Hepatocyte (in vitro differentiated cells): Measurements from ENCODE around the gene SCN2A. TPM values are rescaled to one million over a fixed set of nuclear protein-coding genes. Genes with fewer than 3 reads are reported as not detected.

Experiments
- DNase-seq: peaks from one replicate; pipeline ENCODE4 v3.0.0-alpha.2; 2016; ENCODE audit warnings: low spot score
- H2AFZ ChIP-seq: fragments of 200-600 bp; sonication (generic); 2 replicates; pipeline ENCODE4 v1.6.0; 2016; ENCODE audit warnings: antibody characterized with exemption, mild to moderate bottlenecking
- H3K27ac ChIP-seq: fragments of 200-600 bp; sonication (generic); 2 replicates; pipeline ENCODE4 v1.5.1; 2016; ENCODE audit warnings: mild to moderate bottlenecking
- H3K27me3 ChIP-seq: fragments of 200-600 bp; sonication (generic); 2 replicates; pipeline ENCODE4 v1.6.1; 2016
- H3K36me3 ChIP-seq: fragments of 200-600 bp; sonication (generic); replicated peaks from 2 replicates; pipeline ENCODE4 v1.5.1; 2016; ENCODE audit warnings: low read depth; ENCODE audit not compliant: insufficient read depth
- H3K4me1 ChIP-seq: fragments of 200-600 bp; sonication (generic); 2 replicates; pipeline ENCODE4 v1.5.1; 2016; ENCODE audit warnings: mild to moderate bottlenecking, moderate library complexity; ENCODE audit not compliant: insufficient read depth
- H3K4me2 ChIP-seq: fragments of 200-600 bp; sonication (generic); 2 replicates; pipeline ENCODE4 v1.6.0; 2016
- H3K4me3 ChIP-seq: fragments of 200-600 bp; sonication (generic); 2 replicates; pipeline ENCODE4 v1.5.1; 2016; ENCODE audit warnings: mild to moderate bottlenecking
- H3K79me2 ChIP-seq: fragments of 200-600 bp; sonication (generic); 2 replicates; pipeline ENCODE4 v1.6.0; 2017; ENCODE audit warnings: mild to moderate bottlenecking
- H3K9me2 ChIP-seq: fragments of 200-600 bp; sonication (generic); replicated peaks from 2 replicates; pipeline ENCODE4 v1.6.0; 2017; ENCODE audit warnings: mild to moderate bottlenecking; ENCODE audit not compliant: insufficient read depth
- H3K9me3 ChIP-seq: fragments of 200-600 bp; sonication (generic); 2 replicates; pipeline ENCODE4 v1.5.1; 2016; ENCODE audit warnings: low read depth, mild to moderate bottlenecking
- H4K20me1 ChIP-seq: fragments of 200-600 bp; sonication (generic); 2 replicates; pipeline ENCODE4 v1.6.0; 2016; ENCODE audit warnings: mild to moderate bottlenecking; ENCODE audit not compliant: insufficient read depth, poor library complexity, severe bottlenecking
- EZH2 ChIP-seq: fragments of 200-600 bp; sonication (generic); IDR thresholded peaks from 2 replicates; pipeline ENCODE4 v1.6.1; 2016; ENCODE audit warnings: antibody characterized with exemption, mild to moderate bottlenecking, borderline replicate concordance
- EZH2phosphoT487 ChIP-seq: fragments of 200-600 bp; sonication (generic); IDR thresholded peaks from one replicate; pipeline ENCODE4 v1.6.1; 2018; ENCODE audit warnings: antibody characterized with exemption, mild to moderate bottlenecking, low read depth, moderate library complexity; ENCODE audit not compliant: unreplicated experiment, severe bottlenecking
- WGBS: methylation state at CpG from one replicate; pipeline ENCODE4 v1.1.6; 2016; ENCODE audit warnings: low lambda C conversion rate; ENCODE audit errors: missing lambda C conversion rate; 5-methylcytosine and 5-hydroxymethylcytosine counted together
- polyA plus RNA-seq: library from polyadenylated mRNA; unstranded; fragments of >200 nt; fragmentation: Nextera tagmentation; extraction: Ambion mirVana; gene quantifications from 2 replicates; pipeline ENCODE4 v1.2.1, GENCODE V29; 2016
- total RNA-seq: library from RNA; depleted of rRNA; stranded (reverse); fragments of >200 nt; gene quantifications from 2 replicates; pipeline ENCODE4 v1.2.3, GENCODE V29; 2014
- TF ChIP-seq, protein P1 (sequence below): fragments of 200-600 bp; sonication (generic); IDR thresholded peaks from 2 replicates; pipeline ENCODE4 v1.5.1; 2016; ENCODE audit warnings: antibody characterized with exemption, mild to moderate bottlenecking; ENCODE audit not compliant: poor library complexity

Gene SCN2A
- total and polyA plus RNA-seq, 2 experiments from 2014 or later = 0.86 to 2.9 TPM

DNA sequence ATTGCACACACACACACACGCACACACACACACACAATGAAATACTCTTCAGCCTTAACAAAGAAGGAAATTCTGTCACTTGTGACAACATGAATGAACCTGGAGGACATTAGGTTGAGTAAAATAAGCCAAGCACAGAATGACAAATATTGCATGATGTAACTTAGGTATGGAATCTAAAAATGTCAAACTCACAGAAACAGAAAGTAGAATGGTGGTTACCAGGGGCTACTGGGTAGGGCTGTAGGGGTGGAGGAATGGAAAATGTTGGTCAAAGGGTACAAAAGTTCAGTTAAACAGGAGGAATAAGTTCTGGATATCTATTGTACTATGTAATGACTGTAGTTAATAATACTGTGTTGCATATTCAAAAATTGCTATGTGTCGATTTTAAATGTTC is 29.5 kb downstream of the SCN2A start:
- Histone ChIP-seq H4K20me1 (no peaks in the 10 kb centered on the region), H3K4me2 (no peak overlapping the region), H3K36me3 (no peaks in the 10 kb centered on the region), H2AFZ (no peak overlapping the region), H3K4me3 (no peak overlapping the region), H3K9me2 (no peaks in the 10 kb centered on the region), H3K79me2 (no peaks in the 10 kb centered on the region), H3K27me3 (no peaks in the 10 kb centered on the region), H3K4me1 (no peaks in the 10 kb centered on the region), H3K9me3 (no peaks in the 10 kb centered on the region), H3K27ac (no peak overlapping the region)
- TF ChIP-seq, protein P1, sequence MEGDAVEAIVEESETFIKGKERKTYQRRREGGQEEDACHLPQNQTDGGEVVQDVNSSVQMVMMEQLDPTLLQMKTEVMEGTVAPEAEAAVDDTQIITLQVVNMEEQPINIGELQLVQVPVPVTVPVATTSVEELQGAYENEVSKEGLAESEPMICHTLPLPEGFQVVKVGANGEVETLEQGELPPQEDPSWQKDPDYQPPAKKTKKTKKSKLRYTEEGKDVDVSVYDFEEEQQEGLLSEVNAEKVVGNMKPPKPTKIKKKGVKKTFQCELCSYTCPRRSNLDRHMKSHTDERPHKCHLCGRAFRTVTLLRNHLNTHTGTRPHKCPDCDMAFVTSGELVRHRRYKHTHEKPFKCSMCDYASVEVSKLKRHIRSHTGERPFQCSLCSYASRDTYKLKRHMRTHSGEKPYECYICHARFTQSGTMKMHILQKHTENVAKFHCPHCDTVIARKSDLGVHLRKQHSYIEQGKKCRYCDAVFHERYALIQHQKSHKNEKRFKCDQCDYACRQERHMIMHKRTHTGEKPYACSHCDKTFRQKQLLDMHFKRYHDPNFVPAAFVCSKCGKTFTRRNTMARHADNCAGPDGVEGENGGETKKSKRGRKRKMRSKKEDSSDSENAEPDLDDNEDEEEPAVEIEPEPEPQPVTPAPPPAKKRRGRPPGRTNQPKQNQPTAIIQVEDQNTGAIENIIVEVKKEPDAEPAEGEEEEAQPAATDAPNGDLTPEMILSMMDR = no peak
- no peak for TF ChIP-seq EZH2
- TF ChIP-seq EZH2phosphoT487 = no peak
- WGBS = 81% methylated on average over 2 of the region's 2 CpGs
- DNase-seq = no peak

DNA sequence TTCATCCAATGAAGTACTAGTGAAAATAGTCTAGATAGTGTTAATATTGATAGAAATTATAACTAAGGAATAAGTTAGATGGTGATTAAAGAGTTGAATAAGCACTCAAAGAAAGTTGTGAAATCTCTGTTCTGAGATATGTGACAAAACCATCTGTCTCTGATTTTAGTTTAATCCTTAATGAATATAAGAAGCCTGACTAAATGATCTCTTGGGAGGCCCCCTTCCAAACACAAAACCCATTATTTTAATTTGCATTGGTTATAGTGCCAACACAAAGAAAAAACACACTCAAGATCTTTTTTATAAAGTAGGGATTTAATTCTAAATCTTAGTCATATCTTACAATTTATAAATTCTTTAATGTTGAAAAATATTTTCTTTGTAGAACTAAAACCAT is 34.0 kb downstream of the SCN2A start:
- Histone ChIP-seq H3K4me3 (no peak overlapping the region), H3K36me3 (no peaks in the 10 kb centered on the region), H3K27me3 (no peaks in the 10 kb centered on the region), H3K4me2 (no peak overlapping the region), H4K20me1 (no peaks in the 10 kb centered on the region), H3K9me2 (no peaks in the 10 kb centered on the region), H3K27ac (no peak overlapping the region), H3K9me3 (no peaks in the 10 kb centered on the region), H2AFZ (no peak overlapping the region), H3K79me2 (no peaks in the 10 kb centered on the region), H3K4me1 (no peaks in the 10 kb centered on the region)
- no peak for DNase-seq
- no peak for TF ChIP-seq EZH2phosphoT487
- TF ChIP-seq, protein P1 = no peak
- no peak for TF ChIP-seq EZH2

DNA sequence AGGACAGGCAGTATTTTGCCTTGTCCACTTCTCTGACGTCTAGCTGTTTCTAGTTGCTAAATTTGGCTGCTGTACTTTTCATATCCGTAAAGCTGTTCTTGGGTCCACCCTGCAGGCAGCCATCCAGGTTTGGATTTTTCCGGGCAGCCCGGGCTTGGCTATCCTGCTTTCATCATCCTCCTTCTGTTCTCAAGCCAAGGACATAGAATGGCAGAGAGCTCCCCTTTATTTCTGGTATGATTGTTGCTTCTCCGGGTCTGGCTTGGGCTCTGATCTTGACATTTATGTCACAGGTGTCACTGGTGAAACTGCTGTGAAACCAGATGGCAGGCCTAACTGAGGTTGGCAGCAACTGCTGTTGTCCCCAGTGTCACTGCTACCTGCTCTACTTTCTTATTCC is 35.5 kb downstream of the SCN2A start:
- H3K36me3 ChIP-seq = no peaks in the 10 kb centered on the region
- H3K4me2 ChIP-seq = no peak overlapping the region
- H3K27ac ChIP-seq = no peak overlapping the region
- H3K9me3 ChIP-seq = no peaks in the 10 kb centered on the region
- H3K4me3 ChIP-seq = no peak overlapping the region
- no peak for TF ChIP-seq EZH2
- TF ChIP-seq EZH2phosphoT487 = no peak
- TF ChIP-seq, protein P1 = no peak
- H3K27me3 ChIP-seq = no peaks in the 10 kb centered on the region
- no peaks in the 10 kb centered on the region for H3K4me1 ChIP-seq
- no peak overlapping the region for H2AFZ ChIP-seq
- no peaks in the 10 kb centered on the region for H3K9me2 ChIP-seq
- 88% methylated on average over 5 of the region's 5 CpGs for WGBS
- H3K79me2 ChIP-seq = no peaks in the 10 kb centered on the region
- no peaks in the 10 kb centered on the region for H4K20me1 ChIP-seq
- no peak for DNase-seq

DNA sequence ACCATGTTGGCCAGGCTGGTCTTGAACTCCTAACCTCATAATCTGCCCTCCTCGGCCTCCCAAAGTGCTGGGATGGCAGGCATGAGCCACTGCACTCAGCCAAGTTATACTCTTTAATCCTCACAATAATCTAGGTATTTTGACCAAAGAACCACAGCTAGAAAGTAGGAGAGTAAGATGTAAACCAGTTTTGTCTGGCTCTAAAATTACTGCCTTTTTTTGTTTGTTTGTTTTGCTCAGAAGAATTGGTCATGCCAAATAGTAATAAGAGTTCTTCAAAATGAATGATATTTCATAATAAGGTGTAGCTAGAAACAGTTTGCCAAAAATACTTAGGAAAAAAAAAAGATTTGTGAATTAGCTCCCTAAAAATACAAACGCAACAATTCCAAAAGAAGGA is 36.7 kb downstream of the SCN2A start:
- H2AFZ ChIP-seq = no peak overlapping the region
- H4K20me1 ChIP-seq = no peaks in the 10 kb centered on the region
- H3K4me2 ChIP-seq = no peak overlapping the region
- no peak for DNase-seq
- H3K79me2 ChIP-seq = no peaks in the 10 kb centered on the region
- WGBS = 95% methylated on average over 2 of the region's 2 CpGs
- no peak overlapping the region for H3K27ac ChIP-seq
- no peaks in the 10 kb centered on the region for H3K36me3 ChIP-seq
- no peaks in the 10 kb centered on the region for H3K9me2 ChIP-seq
- no peak overlapping the region for H3K4me3 ChIP-seq
- no peak for TF ChIP-seq EZH2
- no peak for TF ChIP-seq EZH2phosphoT487
- TF ChIP-seq, protein P1 = no peak
- H3K27me3 ChIP-seq = no peaks in the 10 kb centered on the region
- H3K9me3 ChIP-seq = no peaks in the 10 kb centered on the region
- H3K4me1 ChIP-seq = no peaks in the 10 kb centered on the region
